Dendritic cell treated with granulocyte-macrophage colony-stimulating factor and Interleukin-4, amounts not matched to agents 40 ng/mL and 50 ng/mL, for 4 days (primary cell): Measurements from ENCODE around the gene BYSL.

ENCODE experiments used
- H3K27ac Mint-ChIP-seq: one replicate; pipeline ENCODE4 v1.8.0; 2022; ENCODE audit warnings: mild to moderate bottlenecking, mixed read lengths
- H3K27me3 Mint-ChIP-seq: one replicate; pipeline ENCODE4 v1.8.0; 2022; ENCODE audit warnings: mild to moderate bottlenecking, mixed read lengths
- H3K36me3 Mint-ChIP-seq: one replicate; pipeline ENCODE4 v1.8.0; 2022; ENCODE audit warnings: low read depth, mixed read lengths
- H3K4me1 Mint-ChIP-seq: one replicate; pipeline ENCODE4 v1.8.0; 2022; ENCODE audit warnings: low read depth, mixed read lengths
- H3K4me3 Mint-ChIP-seq: one replicate; pipeline ENCODE4 v1.8.0; 2022; ENCODE audit warnings: mild to moderate bottlenecking, moderate library complexity, mixed read lengths
- H3K9me3 Mint-ChIP-seq: one replicate; pipeline ENCODE4 v1.8.0; 2022; ENCODE audit warnings: mixed read lengths
- intact Hi-C: fragments of 100-400 bp; cut with micrococcal nuclease; formaldehyde crosslinking; loops from one replicate; pipeline ENCODE4 v1.15.0; 2022

Gene BYSL

GRCh38 chr6:41894366-41895299 is 26.7 kb upstream of the BYSL start:
- H3K27ac Mint-ChIP-seq, result no peak overlapping the region
- peaks cover 12% of the 10 kb centered on the region for H3K4me1 Mint-ChIP-seq
- H3K9me3 Mint-ChIP-seq, result no peaks in the 10 kb centered on the region
- intact Hi-C loops, result loop anchor here (1.0 to 5.0 kb wide), 3 partner anchors 27 to 107 kb away; partner anchors contain the start of genes BYSL, MED20 and TOMM6
- H3K4me3 Mint-ChIP-seq, result no peak overlapping the region
- no peaks in the 10 kb centered on the region for H3K27me3 Mint-ChIP-seq
- peaks cover 8% of the 10 kb centered on the region for H3K36me3 Mint-ChIP-seq

GRCh38 chr6:41895300-41896233 is 25.7 kb upstream of the BYSL start, which contains the start of gene USP49:
Gene USP49, minus strand, starts transcription at chr6:41895375. Its CDS starts 88,392 bp downstream, at chr6:41806983.
- Mint-ChIP-seq H3K4me3 (no peak within 1 kb of the TSS), H3K4me1 (peaks cover 12% of the 10 kb centered on the region), H3K36me3 (peaks cover 8% of the 10 kb centered on the region), H3K9me3 (no peaks in the 10 kb centered on the region), H3K27ac (no peak within 1 kb of the TSS), H3K27me3 (no peaks in the 10 kb centered on the region)
- intact Hi-C loops, result loop anchor here (1.0 to 5.0 kb wide), 3 partner anchors 26 to 108 kb away; partner anchors contain the start of genes BYSL, MED20 and TOMM6

GRCh38 chr6:41896281-41896680 is 25.0 kb upstream of the BYSL start:
- Mint-ChIP-seq H3K27me3 (no peaks in the 10 kb centered on the region), H3K4me1 (peaks cover 12% of the 10 kb centered on the region), H3K4me3 (no peak overlapping the region), H3K36me3 (peaks cover 8% of the 10 kb centered on the region), H3K27ac (no peak overlapping the region), H3K9me3 (no peaks in the 10 kb centered on the region)
- intact Hi-C loops, result loop anchor here (5.0 kb wide), 2 partner anchors 41 to 109 kb away; partner anchors contain the start of gene TOMM6

- intact Hi-C loops, result no loop called here
- H3K4me3 Mint-ChIP-seq, result no peak overlapping the region
- H3K9me3 Mint-ChIP-seq, result no peaks in the 10 kb centered on the region
- peaks cover 21% of the 10 kb centered on the region for H3K36me3 Mint-ChIP-seq
- H3K4me1 Mint-ChIP-seq, result peaks cover 9% of the 10 kb centered on the region
- H3K27ac Mint-ChIP-seq, result no peak overlapping the region
- no peaks in the 10 kb centered on the region for H3K27me3 Mint-ChIP-seq
Observed at GRCh38 chr6:41900861-41901260, 20.4 kb upstream of the BYSL start.

- peaks cover 32% of the 10 kb centered on the region for H3K36me3 Mint-ChIP-seq
- H3K9me3 Mint-ChIP-seq, result no peaks in the 10 kb centered on the region
- no peaks in the 10 kb centered on the region for H3K4me1 Mint-ChIP-seq
- intact Hi-C loops, result loop anchor here (1.0 kb wide), 1 partner anchor 142 kb away; no protein-coding TSS in a partner anchor
- no peaks in the 10 kb centered on the region for H3K27me3 Mint-ChIP-seq
- no peak overlapping the region for H3K27ac Mint-ChIP-seq
- H3K4me3 Mint-ChIP-seq, result no peak overlapping the region
Observed at GRCh38 chr6:41901882-41902519, 19.3 kb upstream of the BYSL start.

- Mint-ChIP-seq H3K27ac (no peak overlapping the region), H3K27me3 (no peaks in the 10 kb centered on the region), H3K36me3 (peaks cover 87% of the 10 kb centered on the region), H3K9me3 (no peaks in the 10 kb centered on the region), H3K4me1 (no peaks in the 10 kb centered on the region), H3K4me3 (no peak overlapping the region)
- intact Hi-C loops, result no loop called here
Observed at GRCh38 chr6:41909727-41910126, 11.6 kb upstream of the BYSL start.

GRCh38 chr6:41914343-41914742 is 7.0 kb upstream of the BYSL start:
- Mint-ChIP-seq H3K9me3 (no peaks in the 10 kb centered on the region), H3K36me3 (peaks cover 57% of the 10 kb centered on the region), H3K27ac (no peak overlapping the region), H3K4me3 (no peak overlapping the region), H3K27me3 (no peaks in the 10 kb centered on the region), H3K4me1 (peaks cover 17% of the 10 kb centered on the region)
- intact Hi-C loops, result no loop called here

GRCh38 chr6:41914869-41915530 is 6.3 kb upstream of the BYSL start:
- H3K36me3 Mint-ChIP-seq, result peaks cover 53% of the 10 kb centered on the region
- intact Hi-C loops, result no loop called here
- H3K27ac Mint-ChIP-seq, result no peak overlapping the region

GRCh38 chr6:41917528-41917927 is 3.8 kb upstream of the BYSL start:
- no peak overlapping the region for H3K27ac Mint-ChIP-seq
- H3K9me3 Mint-ChIP-seq, result no peaks in the 10 kb centered on the region
- H3K4me3 Mint-ChIP-seq, result no peak overlapping the region
- peaks cover 53% of the 10 kb centered on the region for H3K36me3 Mint-ChIP-seq
- intact Hi-C loops, result no loop called here
- H3K4me1 Mint-ChIP-seq, result peaks cover 37% of the 10 kb centered on the region
- H3K27me3 Mint-ChIP-seq, result no peaks in the 10 kb centered on the region

More at GRCh38 chr6:41914869-41915530, 6.3 kb upstream of the BYSL start:
- Mint-ChIP-seq H3K9me3 (no peaks in the 10 kb centered on the region), H3K4me3 (no peak overlapping the region), H3K4me1 (peaks cover 20% of the 10 kb centered on the region), H3K27me3 (no peaks in the 10 kb centered on the region)

GRCh38 chr6:41921712-41921998 is 356 bp downstream of the BYSL start:
- Mint-ChIP-seq H3K27ac (peak overlapping the region; percentile 99), H3K36me3 (peaks cover 42% of the 10 kb centered on the region), H3K4me3 (peak overlapping the region; percentile 99), H3K27me3 (no peaks in the 10 kb centered on the region), H3K9me3 (no peaks in the 10 kb centered on the region), H3K4me1 (peaks cover 61% of the 10 kb centered on the region)
- intact Hi-C loops, result loop anchor here (1.0 to 2.0 kb wide), 3 partner anchors 15 to 134 kb away; partner anchors contain the start of genes TOMM6 and USP49

GRCh38 chr6:41922154-41922553 is 855 bp downstream of the BYSL start:
- Mint-ChIP-seq H3K9me3 (no peaks in the 10 kb centered on the region), H3K36me3 (peaks cover 43% of the 10 kb centered on the region), H3K4me1 (peaks cover 61% of the 10 kb centered on the region), H3K27me3 (no peaks in the 10 kb centered on the region), H3K4me3 (peak overlapping the region; percentile 99), H3K27ac (peak overlapping the region; percentile 99)
- intact Hi-C loops, result no loop called here

GRCh38 chr6:41927253-41927652 is 6.0 kb downstream of the BYSL start:
- intact Hi-C loops, result no loop called here
- no peaks in the 10 kb centered on the region for H3K27me3 Mint-ChIP-seq
- peaks cover 36% of the 10 kb centered on the region for H3K4me1 Mint-ChIP-seq
- peaks cover 78% of the 10 kb centered on the region for H3K36me3 Mint-ChIP-seq
- H3K9me3 Mint-ChIP-seq, result no peaks in the 10 kb centered on the region
- H3K4me3 Mint-ChIP-seq, result no peak overlapping the region
- no peak overlapping the region for H3K27ac Mint-ChIP-seq

- no peak overlapping the region for H3K27ac Mint-ChIP-seq
Observed at GRCh38 chr6:41929924-41930323, 8.6 kb downstream of the BYSL start.

More at GRCh38 chr6:41929924-41930323, 8.6 kb downstream of the BYSL start:
- Mint-ChIP-seq H3K27me3 (no peaks in the 10 kb centered on the region), H3K36me3 (peaks cover 90% of the 10 kb centered on the region), H3K4me3 (no peak overlapping the region), H3K4me1 (peaks cover 21% of the 10 kb centered on the region), H3K9me3 (no peaks in the 10 kb centered on the region)
- intact Hi-C loops, result no loop called here
